DND-41 (cell line): Measurements from ENCODE around the gene SIX1.

Experiments used
- EZH2 ChIP-seq: IDR thresholded peaks from 3 replicates; pipeline ENCODE4 v1.6.1; 2012; ENCODE audit warnings: borderline replicate concordance, low read depth, mild to moderate bottlenecking, moderate library complexity, low read length, inconsistent platforms; ENCODE audit not compliant: severe bottlenecking
- TF ChIP-seq, protein P1 (sequence below): IDR thresholded peaks from 2 replicates; pipeline ENCODE4 v1.5.1; 2012; ENCODE audit warnings: borderline replicate concordance, low read length, moderate library complexity, mild to moderate bottlenecking; ENCODE audit not compliant: poor library complexity, severe bottlenecking; ENCODE audit errors: extremely low read depth

DNA sequence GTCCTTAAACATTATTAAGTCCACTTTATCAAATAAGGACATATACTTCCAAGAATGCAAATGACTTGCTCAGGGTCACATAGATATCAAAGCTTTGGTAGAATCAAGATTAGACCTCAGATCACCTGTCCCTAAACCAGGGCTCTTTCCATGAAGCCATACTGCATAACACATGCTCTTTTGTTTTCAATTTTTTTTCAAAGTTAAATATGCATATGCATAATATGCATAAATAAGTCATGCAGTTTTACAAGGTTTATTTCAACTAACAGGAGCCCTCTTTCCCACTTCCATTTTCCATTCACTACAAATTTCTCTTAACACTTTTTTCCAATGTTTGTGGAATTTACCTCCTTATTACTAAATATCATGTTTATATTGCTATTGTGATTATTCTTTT, 53.1 kb downstream of the SIX1 start:
- TF ChIP-seq, protein P1, sequence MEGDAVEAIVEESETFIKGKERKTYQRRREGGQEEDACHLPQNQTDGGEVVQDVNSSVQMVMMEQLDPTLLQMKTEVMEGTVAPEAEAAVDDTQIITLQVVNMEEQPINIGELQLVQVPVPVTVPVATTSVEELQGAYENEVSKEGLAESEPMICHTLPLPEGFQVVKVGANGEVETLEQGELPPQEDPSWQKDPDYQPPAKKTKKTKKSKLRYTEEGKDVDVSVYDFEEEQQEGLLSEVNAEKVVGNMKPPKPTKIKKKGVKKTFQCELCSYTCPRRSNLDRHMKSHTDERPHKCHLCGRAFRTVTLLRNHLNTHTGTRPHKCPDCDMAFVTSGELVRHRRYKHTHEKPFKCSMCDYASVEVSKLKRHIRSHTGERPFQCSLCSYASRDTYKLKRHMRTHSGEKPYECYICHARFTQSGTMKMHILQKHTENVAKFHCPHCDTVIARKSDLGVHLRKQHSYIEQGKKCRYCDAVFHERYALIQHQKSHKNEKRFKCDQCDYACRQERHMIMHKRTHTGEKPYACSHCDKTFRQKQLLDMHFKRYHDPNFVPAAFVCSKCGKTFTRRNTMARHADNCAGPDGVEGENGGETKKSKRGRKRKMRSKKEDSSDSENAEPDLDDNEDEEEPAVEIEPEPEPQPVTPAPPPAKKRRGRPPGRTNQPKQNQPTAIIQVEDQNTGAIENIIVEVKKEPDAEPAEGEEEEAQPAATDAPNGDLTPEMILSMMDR: no peak
- TF ChIP-seq EZH2: no peak
